Measurements from ENCODE around the gene ABCA3.

The ABCA3 gene

GRCh38 chr16:2350500-2350899, 10.0 kb upstream of the ABCA3 start:
- no peak for DNase-seq (ENCODE audit: low spot score)

GRCh38 chr16:2343211-2343610, 2.7 kb upstream of the ABCA3 start:
- DNase-seq (ENCODE audit: low spot score), result no peak

GRCh38 chr16:2341456-2342447, 1.2 kb upstream of the ABCA3 start:
- DNase-seq (ENCODE audit: low spot score), result no peak

- peak; percentile 10 for DNase-seq (ENCODE audit: low spot score)
Measured at GRCh38 chr16:2339521-2340484, 725 bp downstream of the ABCA3 start.

DNA sequence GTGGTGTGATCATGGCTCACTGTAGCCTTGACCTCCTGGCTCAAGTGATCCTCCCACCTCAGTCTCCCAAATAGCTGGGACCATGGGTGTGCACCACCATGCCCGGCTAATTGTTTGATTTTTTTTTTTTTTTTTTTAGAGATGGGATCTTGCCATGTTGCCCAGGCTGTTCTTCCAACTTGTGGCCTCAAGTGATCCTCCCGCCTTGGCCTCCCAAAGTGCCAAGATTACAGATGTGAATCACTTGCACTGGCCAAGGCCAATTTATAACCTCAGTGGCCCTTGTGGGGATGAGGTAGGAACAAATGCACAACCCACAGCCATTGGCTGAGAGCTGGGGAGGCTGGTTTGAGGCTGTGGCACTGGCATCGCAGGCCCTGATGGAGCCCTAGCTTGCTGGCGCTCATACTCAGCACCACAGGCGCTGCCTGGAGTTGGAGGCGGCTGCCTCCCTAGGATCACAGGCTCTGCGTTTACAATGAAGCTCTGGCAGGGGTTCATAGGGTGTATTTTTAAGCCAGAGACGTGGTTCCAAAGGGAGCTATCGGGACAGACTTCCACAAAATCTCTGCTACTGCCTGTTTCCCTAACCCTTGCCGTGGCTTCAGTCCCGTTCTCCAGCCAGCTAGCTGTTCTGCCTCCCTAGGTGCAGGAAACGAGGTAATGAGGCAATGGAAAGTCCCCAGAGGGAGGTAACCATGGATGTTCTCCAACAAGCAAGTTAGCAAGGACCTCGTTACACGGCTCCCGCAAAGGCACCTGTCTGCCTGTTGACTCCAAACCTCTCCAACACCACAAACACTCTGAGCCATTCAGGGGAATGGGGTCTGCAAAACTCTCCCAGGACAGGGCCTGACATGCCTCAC, 2.9 kb downstream of the ABCA3 start:
- no peak for DNase-seq (ENCODE audit: low spot score)

GRCh38 chr16:2335286-2335895, 5.1 kb downstream of the ABCA3 start:
- DNase-seq (ENCODE audit: low spot score), result no peak

- peak; percentile 48 for DNase-seq (ENCODE audit: low spot score)
Measured at GRCh38 chr16:2333772-2334379, 6.7 kb downstream of the ABCA3 start.

DNA sequence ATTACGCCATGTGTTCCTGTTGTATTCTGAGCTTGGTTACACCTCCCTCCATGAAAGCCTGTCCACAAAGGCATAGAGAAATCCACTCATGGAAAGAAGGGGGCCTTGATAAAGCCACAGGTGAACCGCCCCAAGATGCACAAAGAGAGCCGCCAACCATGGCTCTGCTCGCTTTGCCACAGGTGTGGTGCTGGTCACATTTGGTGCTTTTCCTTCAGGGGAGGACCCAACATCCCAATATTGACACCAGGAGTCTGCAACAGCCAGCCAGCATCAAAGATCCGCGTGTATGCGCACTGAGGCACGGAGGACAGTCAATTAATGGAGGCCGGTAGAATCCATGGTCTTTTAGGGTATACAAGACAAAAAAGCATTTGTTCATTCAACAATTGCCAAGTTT, 7.3 kb downstream of the ABCA3 start:
- DNase-seq (ENCODE audit: low spot score), result no peak

DNA sequence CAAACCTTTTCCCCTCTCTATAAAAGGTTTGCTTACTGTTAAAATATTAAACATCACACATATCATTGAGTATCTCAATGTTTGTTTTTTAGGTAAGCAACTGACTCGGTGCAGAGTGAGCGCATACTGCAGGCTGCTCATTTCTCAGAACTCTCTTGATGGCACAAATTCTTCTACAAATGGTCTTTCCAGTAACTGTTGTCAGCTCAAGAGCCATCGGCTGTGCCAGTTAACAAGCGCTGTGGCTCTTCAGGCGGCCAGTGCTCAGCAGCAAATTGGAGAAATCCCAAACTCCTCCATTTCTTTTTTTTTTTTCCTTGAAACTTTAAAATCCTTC, 8.6 kb downstream of the ABCA3 start:
- no peak for DNase-seq (ENCODE audit: low spot score)

GRCh38 chr16:2331199-2331930, 9.2 kb downstream of the ABCA3 start:
- no peak for DNase-seq (ENCODE audit: low spot score)

GRCh38 chr16:2329532-2329931, 11.0 kb downstream of the ABCA3 start:
- DNase-seq (ENCODE audit: low spot score), result no peak

GRCh38 chr16:2328428-2328827, 12.1 kb downstream of the ABCA3 start:
- DNase-seq (ENCODE audit: low spot score), result no peak

DNA sequence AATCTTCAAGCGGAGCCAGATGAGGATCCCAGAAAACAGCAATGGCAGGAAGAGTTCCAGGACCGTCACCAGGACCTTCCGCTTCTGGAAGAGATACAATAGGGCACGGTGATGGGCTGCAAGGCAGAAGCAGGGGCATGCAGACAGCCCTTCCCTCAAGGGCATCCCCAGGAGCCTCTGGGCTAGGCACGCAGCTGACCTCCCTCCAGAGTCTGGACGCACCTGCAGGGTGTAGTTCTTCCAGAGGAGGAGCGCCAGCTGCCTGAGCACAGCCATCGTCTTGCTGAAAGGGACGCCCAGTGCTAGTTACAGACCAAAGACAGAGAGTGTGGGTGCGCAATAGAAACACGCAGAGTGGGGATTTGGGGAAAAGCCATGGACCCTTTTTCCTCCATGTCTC, 14.3 kb downstream of the ABCA3 start:
- DNase-seq (ENCODE audit: low spot score), result no peak

DNA sequence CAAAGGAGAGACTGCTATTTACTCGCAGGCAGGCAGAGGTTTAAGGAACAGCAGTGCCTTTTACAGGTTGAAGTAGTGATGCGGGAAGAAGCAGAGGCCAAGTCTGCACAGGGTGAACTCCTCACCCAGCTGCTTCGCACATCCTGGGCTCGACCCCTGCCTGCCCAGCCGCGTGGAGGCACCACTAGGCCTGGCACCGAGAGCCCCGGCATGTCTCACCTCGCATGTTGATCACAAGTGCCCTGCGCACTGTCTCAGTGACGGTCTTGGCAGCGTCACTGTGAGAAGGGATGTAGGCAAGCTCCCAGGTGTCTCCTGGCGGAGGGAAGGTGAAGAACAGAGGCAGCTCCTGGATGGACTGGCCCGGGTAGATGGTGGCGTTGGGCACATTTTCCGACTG, 14.7 kb downstream of the ABCA3 start:
- DNase-seq (ENCODE audit: low spot score), result no peak

DNA sequence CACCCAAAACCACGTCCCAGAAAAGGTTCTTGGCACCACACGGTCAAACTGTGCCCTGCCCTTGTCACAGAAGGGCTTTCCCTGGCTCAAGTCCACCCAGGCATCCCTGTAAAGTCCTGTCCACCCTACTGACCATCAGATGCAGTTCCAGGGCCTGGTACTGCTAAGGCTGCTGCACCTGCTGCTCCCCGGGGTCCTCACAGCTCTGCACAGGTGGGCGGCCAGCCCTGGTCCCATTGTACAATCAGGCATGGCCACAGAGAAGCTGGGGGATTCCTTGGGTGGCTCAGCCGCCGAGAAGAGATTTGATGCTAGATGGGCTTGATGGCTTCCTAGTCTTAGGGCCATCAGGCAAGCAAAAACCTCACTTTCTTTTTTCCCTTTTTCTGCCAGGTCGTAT, 15.3 kb downstream of the ABCA3 start:
- no peak for DNase-seq (ENCODE audit: low spot score)

- DNase-seq (ENCODE audit: low spot score), result no peak
Measured at GRCh38 chr16:2324296-2324859, 16.1 kb downstream of the ABCA3 start.

DNA sequence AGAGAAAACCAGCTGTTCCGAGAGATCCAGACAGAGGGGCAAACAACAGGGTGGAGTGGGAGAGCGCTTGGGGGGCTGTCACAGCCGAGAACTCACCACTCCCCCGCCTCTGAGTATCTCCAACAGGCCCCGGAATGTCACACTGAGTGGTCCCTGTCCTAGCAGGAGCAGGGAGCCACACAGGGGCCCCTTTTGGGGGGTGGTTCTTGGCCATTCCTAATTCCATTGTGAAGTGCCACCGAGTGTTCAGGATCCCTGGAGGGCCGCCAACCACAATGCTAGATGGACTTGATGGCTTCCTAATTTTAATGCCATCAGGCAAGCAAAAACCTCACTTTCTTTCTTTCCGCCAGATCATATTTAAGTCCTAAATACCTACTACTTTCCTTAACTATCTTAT, 16.8 kb downstream of the ABCA3 start:
- no peak for DNase-seq (ENCODE audit: low spot score)

GRCh38 chr16:2319606-2320005, 20.9 kb downstream of the ABCA3 start:
- DNase-seq (ENCODE audit: low spot score), result no peak

DNA sequence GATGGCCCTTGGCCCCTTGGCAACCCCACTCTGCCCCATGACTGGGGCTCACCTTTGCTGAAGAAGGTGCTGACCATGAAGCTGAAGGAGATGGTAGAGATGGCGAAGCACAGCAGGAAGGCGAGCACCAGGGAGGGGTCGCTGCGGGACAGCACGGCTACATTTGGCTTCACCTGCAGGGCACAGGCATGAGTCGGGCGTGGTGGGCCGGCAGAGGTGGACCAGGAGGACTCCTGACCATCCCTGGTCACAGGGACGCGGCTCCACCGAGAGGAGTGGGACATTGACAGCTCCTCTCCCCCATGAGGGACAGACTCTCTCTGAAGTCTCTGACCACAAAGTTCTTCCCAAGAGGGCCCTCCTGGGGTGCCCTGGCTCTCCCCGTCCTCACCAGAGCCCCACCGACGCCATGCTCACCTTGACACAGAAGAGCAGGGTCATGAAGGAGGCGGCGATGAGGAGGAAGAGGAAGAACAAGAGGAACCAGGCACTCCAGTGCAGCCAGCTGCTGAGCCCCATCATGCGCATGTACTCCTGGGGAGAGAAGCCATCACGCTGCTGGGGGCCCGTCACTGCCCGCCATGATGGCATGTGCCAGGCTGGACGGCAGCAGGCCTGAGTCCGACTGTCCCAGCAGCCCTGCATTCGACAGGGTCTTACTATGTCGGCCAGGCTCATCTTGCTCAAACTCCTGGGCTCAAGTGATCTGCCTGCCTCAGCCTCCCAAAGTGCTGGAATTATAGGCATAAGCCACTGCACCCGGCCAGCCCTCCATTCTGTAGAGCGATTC, 23.1 kb downstream of the ABCA3 start:
- DNase-seq (ENCODE audit: low spot score), result no peak
